ENCODE data around the gene CHFR.
"Not testable (repeated sequence)": the region's sequence is repeated elsewhere in the genome, so short reads cannot be mapped to it uniquely, and the experiment has no call there.

DNA sequence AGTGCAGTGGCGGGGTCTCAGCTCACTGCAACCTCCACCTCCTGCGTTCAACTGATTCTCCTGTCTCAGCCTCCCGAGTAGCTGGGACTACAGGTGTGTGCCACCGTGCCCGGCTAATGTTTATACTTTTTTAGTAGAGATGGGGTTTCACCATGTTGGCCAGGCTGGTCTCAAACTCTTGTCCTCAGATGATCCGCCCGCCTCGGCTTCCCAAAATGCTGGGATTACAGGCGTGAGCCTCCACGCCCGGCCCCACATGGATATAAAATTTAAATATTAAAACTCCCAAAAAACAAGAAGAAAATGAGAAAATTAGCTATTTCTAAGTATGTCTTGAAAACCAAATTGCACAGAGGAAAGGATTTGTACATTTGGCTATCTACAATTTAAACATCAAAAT, 42.7 kb downstream of the CHFR start:
- TF ChIP-seq, protein P1, sequence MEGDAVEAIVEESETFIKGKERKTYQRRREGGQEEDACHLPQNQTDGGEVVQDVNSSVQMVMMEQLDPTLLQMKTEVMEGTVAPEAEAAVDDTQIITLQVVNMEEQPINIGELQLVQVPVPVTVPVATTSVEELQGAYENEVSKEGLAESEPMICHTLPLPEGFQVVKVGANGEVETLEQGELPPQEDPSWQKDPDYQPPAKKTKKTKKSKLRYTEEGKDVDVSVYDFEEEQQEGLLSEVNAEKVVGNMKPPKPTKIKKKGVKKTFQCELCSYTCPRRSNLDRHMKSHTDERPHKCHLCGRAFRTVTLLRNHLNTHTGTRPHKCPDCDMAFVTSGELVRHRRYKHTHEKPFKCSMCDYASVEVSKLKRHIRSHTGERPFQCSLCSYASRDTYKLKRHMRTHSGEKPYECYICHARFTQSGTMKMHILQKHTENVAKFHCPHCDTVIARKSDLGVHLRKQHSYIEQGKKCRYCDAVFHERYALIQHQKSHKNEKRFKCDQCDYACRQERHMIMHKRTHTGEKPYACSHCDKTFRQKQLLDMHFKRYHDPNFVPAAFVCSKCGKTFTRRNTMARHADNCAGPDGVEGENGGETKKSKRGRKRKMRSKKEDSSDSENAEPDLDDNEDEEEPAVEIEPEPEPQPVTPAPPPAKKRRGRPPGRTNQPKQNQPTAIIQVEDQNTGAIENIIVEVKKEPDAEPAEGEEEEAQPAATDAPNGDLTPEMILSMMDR (IDR thresholded peaks at IDR 0.05; ENCODE audit: low read length): not testable (repeated sequence)
- TF ChIP-seq EZH2 (IDR thresholded peaks at IDR 0.05; ENCODE audit: borderline replicate concordance, low read length): not testable (repeated sequence)
